ENCODE measurements around the gene TMEM167B.

DNA sequence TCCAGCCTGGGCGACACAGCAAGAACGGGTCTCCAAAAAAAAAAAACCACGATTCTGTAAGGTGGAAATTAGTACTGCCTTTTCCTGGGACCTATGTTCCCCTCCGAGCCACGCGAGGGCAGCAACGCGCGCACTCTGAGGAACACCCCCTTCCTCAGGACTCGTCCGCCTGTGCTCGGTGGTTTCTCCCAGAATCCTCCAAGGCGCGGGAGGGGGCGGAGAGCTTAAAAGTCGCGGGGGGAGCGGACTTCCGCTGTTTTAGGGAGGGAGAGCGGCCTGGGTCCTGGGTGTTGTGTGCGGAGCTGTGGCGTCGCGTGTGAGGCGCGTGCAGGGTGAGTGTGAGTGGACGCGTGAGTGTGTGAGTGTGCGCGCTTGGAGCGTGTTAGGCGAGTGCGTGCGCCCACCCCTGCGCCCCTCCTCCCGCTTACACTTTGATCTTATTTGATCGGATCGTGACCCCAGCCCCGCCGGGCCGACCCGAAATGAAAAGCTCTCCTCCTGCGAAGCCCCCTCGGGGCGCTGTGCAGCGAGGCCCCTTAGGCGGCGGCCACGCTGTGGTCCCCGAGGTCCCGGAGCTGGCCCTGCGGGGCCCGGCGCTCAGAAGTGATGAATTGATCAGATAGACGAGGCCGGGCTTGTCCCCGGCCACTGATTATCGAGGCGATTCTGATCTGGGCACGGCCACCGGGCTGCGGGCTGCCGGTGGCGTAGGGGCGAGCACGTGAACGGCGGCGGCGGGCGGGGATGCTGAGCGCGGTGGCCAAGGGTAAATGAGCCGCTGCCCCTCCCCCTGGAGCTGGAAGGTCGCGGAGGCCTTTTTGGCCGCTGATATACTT lies 9.6 kb downstream of the TMEM167B start:
- peak; percentile 89 to 98 (median 94) for TF ChIP-seq POLR2A (IDR thresholded peaks at IDR 0.05)
- TF ChIP-seq, protein P1, sequence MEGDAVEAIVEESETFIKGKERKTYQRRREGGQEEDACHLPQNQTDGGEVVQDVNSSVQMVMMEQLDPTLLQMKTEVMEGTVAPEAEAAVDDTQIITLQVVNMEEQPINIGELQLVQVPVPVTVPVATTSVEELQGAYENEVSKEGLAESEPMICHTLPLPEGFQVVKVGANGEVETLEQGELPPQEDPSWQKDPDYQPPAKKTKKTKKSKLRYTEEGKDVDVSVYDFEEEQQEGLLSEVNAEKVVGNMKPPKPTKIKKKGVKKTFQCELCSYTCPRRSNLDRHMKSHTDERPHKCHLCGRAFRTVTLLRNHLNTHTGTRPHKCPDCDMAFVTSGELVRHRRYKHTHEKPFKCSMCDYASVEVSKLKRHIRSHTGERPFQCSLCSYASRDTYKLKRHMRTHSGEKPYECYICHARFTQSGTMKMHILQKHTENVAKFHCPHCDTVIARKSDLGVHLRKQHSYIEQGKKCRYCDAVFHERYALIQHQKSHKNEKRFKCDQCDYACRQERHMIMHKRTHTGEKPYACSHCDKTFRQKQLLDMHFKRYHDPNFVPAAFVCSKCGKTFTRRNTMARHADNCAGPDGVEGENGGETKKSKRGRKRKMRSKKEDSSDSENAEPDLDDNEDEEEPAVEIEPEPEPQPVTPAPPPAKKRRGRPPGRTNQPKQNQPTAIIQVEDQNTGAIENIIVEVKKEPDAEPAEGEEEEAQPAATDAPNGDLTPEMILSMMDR (IDR thresholded peaks at IDR 0.05): peak; percentile 73 to 92 (median 82)
- TF ChIP-seq EP300 (IDR thresholded peaks at IDR 0.05): peak in 2 of 4 donors; percentile 20 to 49
- peak; percentile 99 for TF ChIP-seq POLR2AphosphoS5 (IDR thresholded peaks at IDR 0.05)
